NCI-H2227 treated with DMSO at 0.1 percent for 48 hours (cell line): ENCODE measurements around the gene OLFML2A.
"Not testable (repeated sequence)": the region's sequence is repeated elsewhere in the genome, so short reads cannot be mapped to it uniquely, and the experiment has no call there.

Experiments used
- DNase-seq: peaks from one replicate; lab custom pipeline; 2025; lab: John Stamatoyannopoulos, UW

Gene OLFML2A

DNA sequence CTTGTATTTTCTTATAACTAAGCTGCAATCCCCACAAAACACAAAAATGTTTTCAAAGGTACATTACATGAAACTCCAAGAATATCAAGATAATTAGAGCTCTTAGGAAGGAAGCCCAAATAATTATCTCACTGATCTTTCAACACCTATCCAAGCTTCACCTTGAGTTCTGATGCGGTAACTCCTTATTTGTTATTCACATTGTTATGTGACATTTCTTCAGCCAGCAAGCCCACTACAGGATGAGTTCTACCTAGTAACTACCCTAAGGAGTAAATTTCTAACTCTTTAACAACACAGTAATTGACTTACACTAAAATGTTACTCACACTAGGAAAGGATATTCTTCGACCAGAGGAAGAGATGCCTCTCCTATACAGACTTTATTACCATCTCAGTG lies 15.7 kb upstream of the OLFML2A start:
- no peak for DNase-seq

DNA sequence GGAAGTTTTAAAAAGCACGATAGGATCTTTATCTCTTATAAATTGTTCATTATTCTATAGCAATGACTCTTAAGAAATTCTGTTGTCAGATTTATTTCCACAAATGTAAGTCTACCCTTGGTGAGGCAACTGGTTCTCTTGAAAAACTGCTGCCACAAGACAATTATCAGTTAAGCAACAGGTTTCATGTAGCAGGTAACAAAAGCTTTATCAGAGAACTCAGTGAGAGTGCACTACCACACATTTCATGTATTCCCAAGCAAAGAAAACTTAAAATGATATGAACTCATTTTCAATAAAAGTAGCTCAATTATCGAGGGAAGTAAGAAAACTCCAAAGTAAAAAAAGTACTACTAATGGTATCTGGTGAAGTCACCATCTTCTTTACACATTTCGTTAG lies 15.2 kb upstream of the OLFML2A start:
- DNase-seq = no peak

DNA sequence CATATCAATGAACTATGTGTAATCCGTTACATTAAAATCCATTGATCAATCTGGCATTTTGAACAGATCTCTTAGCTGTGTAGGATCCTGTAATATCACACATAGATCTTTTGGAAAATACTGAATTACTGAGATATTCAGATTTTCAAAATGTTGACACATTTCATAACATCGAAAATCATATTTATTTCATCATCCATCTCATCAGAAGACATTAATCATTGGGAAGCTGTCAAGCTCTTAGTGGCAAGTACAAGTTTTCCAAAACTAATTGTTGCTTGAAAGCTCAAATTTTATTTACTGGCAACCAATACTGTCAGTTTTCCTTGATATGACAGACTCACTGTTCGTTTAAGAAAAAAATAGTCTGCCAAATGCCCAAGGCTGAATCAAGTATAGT lies 14.3 kb upstream of the OLFML2A start:
- no peak for DNase-seq

DNA sequence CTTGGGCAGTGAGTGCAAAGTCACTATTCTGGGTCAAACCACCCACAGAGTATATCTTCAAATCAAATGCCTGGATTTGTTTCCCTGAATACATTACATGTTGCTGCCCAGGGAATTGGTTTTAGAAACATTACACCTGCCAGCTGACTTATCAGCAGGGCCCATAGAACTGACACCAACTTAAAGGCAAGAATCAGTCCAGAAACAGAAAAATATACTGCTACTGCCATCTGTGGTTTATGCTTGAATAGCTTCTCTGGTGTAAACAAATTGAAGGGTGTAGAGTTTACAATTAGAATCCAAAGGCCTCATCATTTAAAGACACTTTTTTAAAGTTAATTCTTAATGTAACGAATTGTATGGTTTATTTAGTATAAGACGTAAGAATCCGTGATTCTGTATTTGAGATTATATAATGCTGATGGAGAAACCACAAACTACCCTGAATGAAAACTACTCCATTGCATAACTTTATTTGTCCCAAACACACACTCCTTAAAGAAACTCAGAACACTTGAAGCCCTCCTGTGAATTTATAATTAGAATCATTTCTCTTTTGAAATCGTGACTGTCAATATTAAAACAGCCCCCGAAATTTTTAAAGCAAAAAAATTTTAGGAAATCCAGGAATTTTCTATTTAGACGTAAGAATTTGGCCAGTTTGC lies 12.0 kb upstream of the OLFML2A start:
- no peak for DNase-seq

DNA sequence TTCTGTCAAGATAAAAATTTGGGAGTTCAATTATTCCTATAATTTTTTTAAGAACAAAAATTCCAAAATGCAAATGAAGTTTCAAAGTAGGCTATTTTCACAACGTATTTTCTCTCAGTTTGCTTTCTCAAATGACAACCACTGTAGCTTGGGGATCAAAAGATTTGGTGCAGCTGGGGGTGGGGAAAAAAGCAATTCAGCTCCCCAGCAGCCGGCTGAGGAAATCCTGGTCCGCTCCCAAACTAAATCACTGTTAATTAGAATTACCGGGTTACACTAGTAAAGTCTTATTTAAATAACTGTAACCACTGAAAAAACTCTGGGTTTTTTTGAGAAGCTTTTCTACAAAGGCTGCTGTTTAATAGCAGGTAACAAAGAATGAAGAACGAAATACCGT lies 11.5 kb upstream of the OLFML2A start:
- no peak for DNase-seq

DNA sequence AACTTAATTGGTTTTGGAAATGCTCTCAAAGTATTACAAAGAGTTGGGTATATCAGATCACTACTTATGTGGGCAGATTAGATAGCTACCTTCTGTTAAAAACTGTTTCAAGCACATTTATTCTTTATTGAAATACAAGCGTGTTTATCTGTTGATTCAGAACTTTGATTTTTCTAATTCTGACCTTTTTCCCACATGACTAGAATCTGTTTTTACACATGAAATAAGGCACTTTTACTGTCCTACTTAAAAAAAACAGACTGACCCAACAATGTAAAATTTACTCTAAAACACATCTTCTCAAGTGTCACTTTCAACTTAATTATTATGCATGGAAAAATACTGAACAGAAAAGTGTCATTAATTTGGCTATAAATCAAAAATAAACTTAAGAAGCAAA lies 10.6 kb upstream of the OLFML2A start:
- no peak for DNase-seq

DNA sequence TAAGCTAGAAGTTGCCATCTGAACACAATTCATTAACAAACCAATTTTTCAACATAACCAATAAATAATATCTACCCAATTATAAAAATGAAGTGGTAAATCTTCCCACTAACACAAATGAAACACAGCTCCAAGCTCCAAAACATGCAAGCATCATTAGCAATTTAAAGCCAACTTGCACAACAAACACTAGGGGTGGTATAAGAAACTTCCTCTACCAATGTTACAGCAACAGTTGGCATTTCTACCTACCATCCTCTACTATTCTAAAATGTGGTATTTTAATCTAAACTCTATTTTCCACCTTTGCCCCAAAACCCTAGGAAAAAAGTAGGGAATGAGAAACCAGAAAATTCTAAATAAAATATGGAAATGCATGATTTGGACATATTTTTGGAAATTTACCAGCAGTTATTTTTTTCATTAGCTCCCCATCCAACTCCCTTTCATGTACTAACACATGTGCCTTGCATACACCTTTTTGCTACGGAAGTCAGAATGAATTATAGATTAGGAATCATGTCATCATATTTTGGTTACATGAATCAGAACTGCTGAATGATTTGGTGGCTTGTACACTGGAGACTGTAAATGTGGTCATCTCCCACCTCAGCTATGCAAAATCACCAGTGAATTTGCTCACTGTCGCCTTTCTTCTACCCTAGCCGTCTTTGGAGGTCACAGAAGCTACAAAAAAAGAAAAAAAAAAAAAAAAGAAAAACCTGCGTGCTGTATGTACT lies 9.9 kb upstream of the OLFML2A start:
- no peak for DNase-seq

DNA sequence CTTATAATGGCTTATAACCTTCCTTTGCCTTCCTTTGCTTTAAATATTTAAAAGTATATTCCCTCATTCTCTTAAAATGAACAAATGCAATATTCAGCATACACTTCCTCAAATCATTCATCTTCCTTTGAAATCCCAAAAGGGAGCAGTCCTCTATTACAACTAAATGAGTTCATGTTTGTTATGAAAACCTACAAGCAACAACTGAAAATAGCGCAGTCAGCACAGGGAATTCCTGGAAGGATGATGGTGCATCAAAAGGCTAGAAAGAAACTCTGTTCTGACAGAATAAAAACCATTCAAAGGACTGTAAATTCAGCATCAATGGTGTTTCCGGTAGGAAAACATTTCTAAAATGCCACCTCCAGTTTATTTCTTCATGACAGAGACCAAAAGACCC lies 9.1 kb upstream of the OLFML2A start:
- no peak for DNase-seq

DNA sequence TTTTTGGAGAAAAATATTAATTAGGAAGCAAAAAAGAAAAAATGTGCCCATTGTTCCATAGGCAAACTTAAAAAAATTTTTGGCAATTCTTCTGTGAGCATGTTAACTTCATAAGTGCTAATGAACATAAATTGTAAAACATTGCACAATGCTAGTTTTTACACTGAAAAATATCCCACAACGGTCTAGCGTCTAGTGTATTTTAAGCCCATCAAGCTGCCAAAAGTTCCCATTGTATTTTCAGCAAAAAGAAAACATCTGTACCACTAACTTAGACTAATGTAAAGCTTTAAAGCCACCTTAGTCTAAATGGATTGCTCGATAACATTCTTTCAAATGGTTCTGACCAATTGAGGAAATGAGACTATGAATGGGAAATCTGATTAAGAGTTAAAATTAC lies 8.6 kb upstream of the OLFML2A start:
- no peak for DNase-seq

DNA sequence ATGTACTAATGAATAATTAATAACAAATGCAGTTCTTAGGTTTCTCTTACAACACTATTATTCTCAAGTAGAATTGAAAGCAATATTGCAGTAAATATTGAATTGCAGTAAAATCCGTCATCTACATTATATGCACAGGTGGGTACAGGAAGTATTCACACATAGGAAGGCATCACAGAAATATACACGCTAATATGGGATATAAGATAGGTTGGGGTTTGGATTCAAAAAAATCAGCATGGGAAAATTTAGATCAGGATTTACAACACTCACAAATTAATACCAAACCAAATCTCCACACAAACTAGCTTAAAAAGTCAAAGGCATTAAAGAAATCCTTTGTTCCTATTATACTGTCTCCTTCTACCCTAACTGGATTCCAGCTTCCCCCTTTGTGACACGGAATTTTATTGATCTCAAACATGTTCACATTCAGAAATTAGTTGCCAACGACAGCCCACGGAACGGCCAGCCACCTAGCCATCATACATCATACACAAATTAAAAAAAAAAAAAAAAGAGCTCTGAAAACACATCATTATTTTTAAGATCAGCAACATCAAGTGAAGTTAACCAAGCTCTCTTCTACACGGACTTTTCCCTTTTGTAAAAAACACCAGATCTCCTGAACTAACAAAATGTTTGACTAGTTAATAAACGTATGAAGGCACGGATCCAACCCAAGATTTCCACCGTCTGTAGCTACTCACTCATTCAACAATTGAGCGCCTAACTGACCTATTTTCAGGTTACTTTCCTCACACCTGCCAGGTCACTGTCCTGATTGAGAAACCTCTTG lies 8.0 kb upstream of the OLFML2A start:
- DNase-seq = no peak

DNA sequence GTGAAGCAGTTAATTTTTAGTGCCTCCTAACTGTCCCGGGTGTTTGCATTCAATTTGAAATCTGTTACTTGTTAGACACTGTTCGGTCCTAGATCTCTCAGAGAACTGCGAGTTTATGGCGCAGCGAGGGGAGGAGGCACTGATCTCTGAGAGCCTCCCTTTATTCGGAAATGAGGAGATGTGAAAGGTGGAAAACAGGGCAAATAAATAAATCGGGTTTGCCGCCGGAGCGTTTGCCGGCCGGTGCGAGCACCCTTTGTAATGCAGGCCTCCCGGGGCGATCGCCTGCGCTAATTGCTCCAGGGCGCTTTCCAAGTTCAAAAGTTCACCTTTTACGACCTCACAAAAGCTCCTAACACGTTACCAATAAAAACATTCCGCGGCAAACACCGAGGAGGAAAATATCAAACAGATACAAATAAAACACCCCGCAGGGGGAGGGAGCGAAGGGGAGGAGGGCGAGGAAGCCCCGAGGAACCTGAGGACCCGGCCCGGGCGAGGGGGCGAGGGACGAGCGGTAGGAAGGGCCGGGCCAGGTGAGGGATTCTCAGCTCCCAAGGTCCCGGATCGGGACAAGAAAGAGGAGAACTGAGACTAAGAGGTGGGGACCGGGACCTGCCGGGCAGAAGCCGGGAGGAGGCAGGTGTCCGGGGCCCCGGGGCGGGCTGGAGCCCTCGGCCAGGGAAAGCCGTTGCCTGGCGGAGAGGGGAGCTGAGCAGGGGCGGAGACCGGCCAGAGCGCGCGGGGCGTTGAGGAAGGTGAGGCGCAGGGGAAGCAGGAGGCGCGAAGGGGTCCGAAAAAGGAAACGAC lies 7.2 kb upstream of the OLFML2A start:
- DNase-seq = no peak

DNA sequence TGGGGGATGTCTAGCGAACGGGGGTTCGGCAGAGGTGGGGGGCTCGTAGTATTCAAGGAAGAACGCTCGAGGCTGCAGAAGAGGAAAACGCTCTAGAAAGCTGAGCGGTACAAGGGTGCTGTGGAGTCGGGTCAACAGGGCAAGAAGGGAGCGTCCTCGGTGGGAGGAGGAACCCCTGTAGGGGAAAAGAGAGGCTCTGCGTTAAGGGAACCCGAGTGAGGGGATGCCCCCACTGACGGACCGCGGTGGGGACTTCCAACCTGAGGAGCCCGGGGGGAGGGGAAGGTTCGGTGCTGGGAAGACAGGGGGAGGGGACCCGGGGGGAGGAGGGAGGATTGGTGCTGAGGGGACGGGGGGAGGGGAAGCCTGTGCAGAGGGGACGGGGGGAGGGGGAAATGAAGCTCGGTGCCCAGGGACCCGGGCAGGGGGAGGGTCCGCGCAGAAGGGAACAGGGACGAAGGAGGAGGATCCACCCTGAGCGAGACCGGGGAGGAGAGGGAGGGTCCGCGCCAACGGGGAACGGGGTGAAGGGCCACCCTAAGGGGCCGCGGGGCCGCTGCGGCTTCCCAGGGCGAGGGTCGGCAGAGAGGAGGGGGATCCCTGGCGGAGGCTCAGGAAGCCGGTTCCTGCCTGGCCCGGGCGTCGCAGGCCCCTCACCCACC lies 6.4 kb upstream of the OLFML2A start:
- no peak for DNase-seq

DNA sequence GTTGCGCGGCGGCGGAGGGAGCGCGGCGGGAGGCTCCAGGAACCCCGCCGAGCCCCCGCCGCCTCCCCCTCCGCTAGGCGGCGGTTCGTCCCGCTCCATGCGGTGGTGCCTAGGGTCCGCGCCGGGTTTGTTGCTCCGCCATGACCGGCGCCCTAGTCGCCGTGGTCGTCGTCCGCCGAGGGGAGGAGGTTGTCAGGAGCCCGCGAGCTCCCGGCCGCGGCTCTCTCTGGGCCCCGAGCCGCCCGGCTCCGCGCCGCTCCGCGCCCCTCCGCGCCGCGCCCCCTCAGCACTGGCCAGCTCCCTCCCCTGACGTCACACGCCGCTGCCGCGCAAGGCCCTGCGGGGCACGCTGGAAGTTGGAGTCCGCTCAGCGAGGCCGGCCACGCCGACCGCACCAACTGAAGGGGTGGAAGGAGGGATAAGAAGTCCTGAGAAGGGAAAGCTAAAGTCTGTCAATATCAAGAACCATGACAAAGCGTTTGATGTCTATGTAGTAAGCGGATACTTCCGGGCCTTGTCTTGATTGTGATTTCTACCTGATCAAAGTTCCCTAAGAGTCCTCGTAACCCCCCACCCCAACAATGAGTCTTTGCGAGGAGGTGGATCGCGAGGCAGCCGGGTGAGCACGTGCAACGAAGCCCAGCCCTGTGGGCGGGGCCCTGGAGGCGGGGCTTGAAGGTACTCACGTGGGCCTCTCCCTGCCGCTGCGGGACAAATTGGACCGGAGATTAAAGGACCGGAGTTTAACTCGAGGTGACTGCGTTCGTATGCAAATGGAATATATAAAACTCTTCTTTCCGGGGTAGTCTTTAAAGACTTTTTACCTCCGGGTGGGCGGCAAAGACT lies 5.7 kb upstream of the OLFML2A start, which contains the start of gene NR6A1:
NR6A1 (minus strand) TSS at position 291 of the 846 bp plus-strand sequence.
- DNase-seq = peak; percentile 96

DNA sequence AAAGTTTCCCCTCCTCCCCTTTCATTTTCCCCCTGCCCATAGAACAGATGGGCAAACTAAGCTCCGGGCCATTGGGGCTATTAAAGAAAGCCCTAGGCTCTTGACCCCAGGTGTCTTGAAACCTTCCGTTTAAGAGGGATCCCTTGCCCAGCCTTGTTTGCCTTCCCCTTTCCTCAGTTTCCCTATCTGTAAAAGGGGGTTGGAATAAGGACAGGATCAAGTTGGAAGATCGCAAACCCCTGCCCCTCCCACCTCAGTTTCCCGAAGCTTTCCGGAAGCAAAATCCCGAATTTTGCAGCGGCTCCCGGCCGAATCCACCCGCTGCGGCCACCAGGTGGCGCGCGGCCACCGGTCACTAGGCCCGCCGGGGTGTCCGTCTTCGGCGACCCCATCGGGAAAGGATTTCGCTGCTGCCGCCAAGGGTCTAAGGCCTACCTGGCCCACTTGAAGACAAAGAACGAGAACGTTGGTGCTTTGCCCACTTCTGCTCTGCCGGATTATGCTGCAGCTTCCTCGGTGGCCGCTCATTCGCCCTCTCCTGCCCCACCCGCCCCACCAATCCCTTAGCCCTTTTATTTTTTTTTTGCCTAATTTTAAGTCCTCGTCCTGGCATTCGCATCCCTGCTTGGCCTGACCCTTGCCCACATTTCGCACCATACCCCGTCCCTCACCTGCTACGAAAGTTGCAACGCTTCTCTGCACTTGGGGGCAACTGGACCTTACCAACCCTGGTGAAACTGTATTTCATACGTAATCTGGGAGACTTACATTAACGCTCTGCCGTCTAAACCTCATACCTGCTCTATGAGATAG lies 4.9 kb upstream of the OLFML2A start:
- no peak for DNase-seq

DNA sequence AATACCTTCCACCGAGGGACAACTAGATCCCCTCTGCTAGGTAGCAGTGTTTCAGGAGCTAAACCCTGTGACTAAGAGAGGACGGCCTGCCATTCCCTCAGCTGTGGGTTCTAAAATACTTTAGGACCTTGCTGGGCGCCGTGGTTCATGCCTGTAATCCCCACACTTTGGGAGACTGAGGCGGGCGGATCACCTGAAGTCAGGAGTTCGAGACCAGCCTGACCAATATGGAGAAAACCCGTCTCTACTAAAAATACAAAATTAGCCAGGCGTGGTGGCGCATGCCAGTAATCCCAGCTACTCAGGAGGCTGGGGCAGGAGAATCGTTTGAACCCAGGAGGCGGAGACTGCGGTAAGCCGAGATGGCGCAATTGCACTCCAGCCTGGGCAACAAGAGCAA lies 4.1 kb upstream of the OLFML2A start:
- DNase-seq = not testable (repeated sequence)

DNA sequence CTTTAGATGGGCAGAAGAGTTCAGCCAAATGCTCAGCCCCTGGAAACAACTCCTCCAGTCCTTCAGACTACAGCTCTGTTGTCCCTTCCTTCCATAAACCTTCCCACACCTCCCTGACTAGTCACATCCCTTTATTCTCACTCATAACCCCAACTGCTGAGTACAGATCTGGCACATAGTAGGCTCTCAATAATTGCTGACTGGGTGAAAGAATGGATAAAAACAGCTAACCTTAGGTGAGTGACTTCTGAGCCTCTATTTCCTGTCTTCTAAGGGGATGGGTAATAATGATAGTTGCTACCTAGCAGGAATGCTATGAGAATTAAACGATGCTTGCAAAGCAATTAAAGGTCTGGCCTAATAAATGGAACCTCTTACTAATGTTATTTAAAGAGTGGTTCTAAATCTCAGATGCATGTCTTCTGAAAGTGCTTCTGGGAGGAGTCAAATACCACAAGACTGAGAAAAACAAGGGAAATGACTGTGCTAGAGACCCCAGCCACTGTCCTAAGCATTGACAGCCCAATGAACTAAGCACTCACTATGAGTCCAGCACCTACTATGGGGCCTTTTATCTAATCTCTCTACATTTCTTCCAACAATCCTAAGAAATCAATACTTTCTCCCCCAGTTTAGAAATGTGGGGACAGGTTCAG lies 3.3 kb upstream of the OLFML2A start:
- no peak for DNase-seq

DNA sequence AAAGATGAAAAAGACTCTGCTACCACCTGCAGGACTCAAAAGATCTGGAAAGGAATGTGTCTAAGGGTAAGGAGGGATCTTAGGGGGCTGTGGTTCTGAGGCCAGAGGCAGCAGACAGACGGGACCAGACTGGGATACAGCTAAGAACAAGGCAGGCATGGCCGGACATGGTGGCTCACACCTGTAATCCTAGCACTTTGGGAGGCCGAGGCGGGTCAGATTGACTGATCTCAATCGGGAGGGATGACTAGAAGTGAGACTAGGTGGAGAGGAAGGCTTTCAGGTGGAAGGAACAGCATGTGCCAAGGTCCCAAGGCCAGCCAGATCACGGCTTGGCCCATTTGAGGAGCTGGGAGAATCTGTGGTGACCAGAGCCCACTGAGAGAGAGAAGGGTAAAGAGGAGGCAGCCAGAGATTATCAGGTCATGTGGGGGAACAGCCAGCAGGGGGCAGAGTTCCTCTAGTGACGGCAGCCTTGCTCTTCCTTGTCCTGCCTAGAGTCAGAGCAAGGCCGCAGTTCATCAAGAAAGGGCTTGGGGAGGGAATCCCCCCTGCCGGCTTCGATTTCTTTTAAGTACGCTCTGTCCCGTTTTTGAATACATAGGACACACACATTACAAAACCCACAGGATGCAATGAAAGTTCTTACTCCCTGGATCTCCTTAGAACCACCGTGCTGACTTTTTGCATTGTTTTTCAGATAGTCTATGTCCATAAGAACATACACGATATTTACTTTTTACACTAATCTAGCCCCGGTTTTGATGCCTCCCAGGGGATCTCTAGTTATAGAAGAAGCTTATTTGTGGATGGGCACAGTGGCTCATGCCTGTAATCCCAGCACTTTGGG lies 2.6 kb upstream of the OLFML2A start:
- DNase-seq = peak; percentile 20

DNA sequence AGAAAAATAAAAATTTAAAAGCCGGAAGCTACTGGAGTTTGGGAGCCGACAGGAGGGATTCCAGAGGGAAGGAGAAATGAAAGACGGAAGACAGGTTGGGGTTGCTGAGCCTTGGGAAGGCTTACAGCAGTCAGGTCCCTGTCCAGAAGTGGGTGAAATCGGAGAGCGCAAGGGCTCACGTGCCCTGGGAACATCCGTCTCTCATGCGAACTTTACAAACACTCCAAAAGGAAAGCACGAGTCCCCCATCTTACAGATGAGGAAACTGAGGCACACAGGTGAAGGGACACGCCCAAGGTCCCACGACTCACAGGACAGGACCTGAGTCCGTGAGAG lies 347 bp upstream of the OLFML2A start:
- DNase-seq = no peak
